SK-N-SH treated with all-trans-retinoic acid at 6 μM for 48 hours (cell line): Measurements from ENCODE around the gene SLC22A4.

Experiments
- ARNTL ChIP-seq: fragments of 450-650 bp; formaldehyde crosslinking; IDR thresholded peaks from 2 replicates; pipeline ENCODE4 v1.5.0; 2020; ENCODE audit warnings: low read depth, mild to moderate bottlenecking, moderate library complexity, borderline replicate concordance
- OSR1 ChIP-seq: fragments of 250-450 bp; sonication (Bioruptor Pico); IDR thresholded peaks from 2 replicates; pipeline ENCODE4 v1.8.0; 2022; ENCODE audit warnings: moderate library complexity, mild to moderate bottlenecking, inconsistent platforms
- PPARA ChIP-seq: fragments of 250-450 bp; sonication (Bioruptor Pico); IDR thresholded peaks from 2 replicates; pipeline ENCODE4 v1.5.0; 2020; ENCODE audit warnings: mild to moderate bottlenecking, borderline replicate concordance
- ZC3H10 ChIP-seq: fragments of 250-450 bp; sonication (Bioruptor Pico); IDR thresholded peaks from 2 replicates; pipeline ENCODE4 v1.5.1; 2021; ENCODE audit warnings: mild to moderate bottlenecking, moderate library complexity
- ZNF70 ChIP-seq: fragments of 450-650 bp; formaldehyde crosslinking; IDR thresholded peaks from 2 replicates; pipeline ENCODE4 v1.5.0; 2020; ENCODE audit warnings: mild to moderate bottlenecking, moderate library complexity
- TF ChIP-seq, protein P1 (sequence below): fragments of 250-450 bp; sonication (Bioruptor Pico); IDR thresholded peaks from 2 replicates; pipeline ENCODE4 v1.8.0; 2020; ENCODE audit warnings: mild to moderate bottlenecking, moderate library complexity, borderline replicate concordance

- TF ChIP-seq ARNTL (CRISPR knock-in tag) (no peak), ZNF70 (no peak), ZC3H10 (no peak), OSR1 (CRISPR knock-in tag) (no peak), PPARA (no peak)
- TF ChIP-seq, protein P1, sequence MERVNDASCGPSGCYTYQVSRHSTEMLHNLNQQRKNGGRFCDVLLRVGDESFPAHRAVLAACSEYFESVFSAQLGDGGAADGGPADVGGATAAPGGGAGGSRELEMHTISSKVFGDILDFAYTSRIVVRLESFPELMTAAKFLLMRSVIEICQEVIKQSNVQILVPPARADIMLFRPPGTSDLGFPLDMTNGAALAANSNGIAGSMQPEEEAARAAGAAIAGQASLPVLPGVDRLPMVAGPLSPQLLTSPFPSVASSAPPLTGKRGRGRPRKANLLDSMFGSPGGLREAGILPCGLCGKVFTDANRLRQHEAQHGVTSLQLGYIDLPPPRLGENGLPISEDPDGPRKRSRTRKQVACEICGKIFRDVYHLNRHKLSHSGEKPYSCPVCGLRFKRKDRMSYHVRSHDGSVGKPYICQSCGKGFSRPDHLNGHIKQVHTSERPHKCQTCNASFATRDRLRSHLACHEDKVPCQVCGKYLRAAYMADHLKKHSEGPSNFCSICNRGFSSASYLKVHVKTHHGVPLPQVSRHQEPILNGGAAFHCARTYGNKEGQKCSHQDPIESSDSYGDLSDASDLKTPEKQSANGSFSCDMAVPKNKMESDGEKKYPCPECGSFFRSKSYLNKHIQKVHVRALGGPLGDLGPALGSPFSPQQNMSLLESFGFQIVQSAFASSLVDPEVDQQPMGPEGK (CRISPR knock-in tag): no peak
Observed at GRCh38 chr5:132297211-132297940, 3.2 kb downstream of the SLC22A4 start.
